ENCODE measurements around the gene BOK.

BOK gene

DNA sequence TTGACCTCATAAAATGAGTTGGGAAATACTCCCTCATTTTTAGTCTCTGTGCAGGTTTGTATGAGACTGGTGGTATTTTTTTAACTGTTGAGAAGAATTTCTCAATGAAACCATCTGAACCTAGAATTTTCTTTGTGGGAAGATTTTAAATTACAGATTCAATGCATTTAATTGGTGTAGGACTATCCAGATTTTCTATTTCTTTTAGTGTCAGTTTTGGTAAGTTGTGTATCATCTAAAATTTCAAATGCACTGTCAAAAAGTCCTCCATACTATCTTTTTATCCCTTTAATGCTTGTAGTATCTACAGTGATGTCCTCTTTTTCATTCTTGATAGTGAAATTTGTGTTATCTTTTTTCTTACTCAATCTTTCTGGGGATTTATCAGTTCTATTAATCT lies 1.8 kb upstream of the BOK start:
- in situ Hi-C loops (cut with MboI; ENCODE audit: low pct_unique_long_range_greater_than_20kb, low sequenced_read_pairs, unreplicated experiment) = no loop called here
- TF ChIP-seq, protein P1, sequence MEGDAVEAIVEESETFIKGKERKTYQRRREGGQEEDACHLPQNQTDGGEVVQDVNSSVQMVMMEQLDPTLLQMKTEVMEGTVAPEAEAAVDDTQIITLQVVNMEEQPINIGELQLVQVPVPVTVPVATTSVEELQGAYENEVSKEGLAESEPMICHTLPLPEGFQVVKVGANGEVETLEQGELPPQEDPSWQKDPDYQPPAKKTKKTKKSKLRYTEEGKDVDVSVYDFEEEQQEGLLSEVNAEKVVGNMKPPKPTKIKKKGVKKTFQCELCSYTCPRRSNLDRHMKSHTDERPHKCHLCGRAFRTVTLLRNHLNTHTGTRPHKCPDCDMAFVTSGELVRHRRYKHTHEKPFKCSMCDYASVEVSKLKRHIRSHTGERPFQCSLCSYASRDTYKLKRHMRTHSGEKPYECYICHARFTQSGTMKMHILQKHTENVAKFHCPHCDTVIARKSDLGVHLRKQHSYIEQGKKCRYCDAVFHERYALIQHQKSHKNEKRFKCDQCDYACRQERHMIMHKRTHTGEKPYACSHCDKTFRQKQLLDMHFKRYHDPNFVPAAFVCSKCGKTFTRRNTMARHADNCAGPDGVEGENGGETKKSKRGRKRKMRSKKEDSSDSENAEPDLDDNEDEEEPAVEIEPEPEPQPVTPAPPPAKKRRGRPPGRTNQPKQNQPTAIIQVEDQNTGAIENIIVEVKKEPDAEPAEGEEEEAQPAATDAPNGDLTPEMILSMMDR (IDR thresholded peaks at IDR 0.05; ENCODE audit: extremely low read depth, insufficient read depth, missing control alignments) = no peak
- DNase-seq (ENCODE audit: low spot score) = no peak

DNA sequence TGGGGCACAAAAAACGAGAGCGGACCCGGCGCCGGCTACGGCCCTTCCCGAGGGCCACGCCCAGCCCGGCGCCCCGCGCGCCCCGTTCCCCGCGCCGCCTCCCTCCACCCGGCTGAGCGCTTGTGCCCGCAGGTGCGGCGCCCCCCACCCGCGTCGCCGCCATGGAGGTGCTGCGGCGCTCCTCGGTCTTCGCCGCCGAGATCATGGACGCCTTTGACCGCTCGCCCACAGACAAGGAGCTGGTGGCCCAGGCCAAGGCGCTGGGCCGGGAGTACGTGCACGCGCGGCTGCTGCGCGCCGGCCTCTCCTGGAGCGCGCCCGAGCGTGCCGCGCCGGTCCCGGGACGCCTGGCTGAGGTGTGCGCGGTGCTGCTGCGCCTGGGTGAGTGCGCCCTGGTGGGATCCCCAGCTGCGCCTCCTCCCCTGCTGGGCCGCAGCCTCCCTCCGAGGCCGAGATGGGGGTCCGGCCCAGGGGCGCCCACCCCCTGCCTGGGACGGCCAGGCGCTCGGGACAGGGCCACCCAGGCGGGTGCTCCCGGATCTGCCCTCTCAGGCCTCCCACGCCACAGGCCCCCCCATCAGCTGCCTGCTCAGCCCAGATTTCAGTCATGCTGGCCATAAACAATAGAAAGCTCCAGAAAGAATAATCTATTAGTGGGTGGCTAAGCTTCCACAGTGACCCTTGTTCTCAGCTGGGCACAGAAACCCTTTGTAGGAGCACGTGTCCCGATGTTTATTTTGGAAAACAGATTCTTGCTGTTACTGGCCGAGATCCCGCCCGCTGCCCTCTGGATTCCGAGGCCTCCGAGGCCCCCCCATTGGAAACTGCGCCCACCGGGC lies 997 bp downstream of the BOK start:
- TF ChIP-seq, protein P1 (IDR thresholded peaks at IDR 0.05; ENCODE audit: extremely low read depth, insufficient read depth, missing control alignments) = no peak
- in situ Hi-C loops (cut with MboI; ENCODE audit: low pct_unique_long_range_greater_than_20kb, low sequenced_read_pairs, unreplicated experiment) = no loop called here
- DNase-seq (ENCODE audit: low spot score) = peak; percentile 59

DNA sequence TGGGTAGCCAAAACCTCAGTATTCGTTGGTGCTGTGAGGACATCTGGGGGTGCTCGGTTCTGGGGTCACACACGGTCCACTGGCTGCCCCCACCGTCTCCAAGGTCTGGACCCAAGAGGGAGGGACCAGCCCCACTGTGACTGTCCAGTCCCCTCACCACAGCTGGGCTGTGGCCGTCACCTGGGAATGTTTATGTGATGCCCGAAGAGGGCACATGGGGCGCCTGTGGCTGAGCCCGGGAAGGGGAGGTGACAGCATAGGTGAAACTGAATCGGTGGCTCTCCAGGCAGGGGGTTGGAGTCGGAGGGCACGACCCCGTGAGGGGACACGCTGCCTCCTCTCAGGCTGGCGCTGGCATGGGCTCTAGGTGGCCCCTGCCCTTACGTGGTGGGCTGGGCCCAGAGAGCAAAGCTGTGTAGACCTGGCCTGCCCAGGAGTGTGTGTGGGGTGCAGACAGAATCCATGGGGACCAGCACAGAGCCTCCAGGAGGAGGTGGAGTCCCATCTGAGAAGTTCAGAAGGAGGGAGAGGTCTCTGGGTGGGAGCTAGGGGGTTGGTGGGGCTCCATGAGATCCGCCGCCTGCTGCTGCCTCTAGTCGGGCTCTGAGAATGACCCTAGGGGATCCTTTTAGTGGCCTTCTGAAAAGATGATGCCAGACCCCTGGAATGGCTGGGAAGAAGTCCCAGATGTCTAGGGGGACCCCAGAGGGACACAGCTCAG lies 1.8 kb downstream of the BOK start:
- in situ Hi-C loops (cut with MboI; ENCODE audit: low pct_unique_long_range_greater_than_20kb, low sequenced_read_pairs, unreplicated experiment) = no loop called here
- TF ChIP-seq, protein P1 (IDR thresholded peaks at IDR 0.05; ENCODE audit: extremely low read depth, insufficient read depth, missing control alignments) = no peak
- DNase-seq (ENCODE audit: low spot score) = no peak

DNA sequence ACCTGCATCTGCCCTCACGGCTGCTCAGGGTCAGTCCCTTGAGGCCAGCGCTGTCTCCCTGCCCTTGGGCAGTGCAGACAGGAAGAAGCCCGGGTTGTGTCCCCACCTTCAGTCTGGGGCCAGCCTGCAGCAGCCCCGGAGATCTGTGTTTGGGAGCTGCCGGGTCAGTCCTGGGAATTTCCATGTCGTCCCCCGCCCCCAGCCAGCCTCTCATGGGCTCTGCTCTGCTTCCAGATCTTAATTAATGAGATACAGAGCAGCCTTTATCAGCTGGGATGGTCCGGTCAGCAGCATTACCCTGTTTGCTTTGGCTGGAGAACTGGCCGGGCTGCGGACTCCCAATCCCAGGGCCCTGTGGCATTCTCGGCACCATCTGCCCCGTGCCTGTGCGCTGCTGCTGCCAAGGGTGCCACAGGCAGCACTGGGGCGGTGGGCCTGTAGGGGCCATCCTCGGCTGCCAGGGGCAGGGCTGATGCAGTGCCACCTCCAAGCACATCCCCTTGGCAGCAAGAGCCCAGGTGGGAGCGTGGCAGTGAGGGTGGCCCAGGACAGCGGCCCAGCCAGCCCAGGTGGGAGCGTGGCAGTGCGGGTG lies 2.4 kb downstream of the BOK start:
- DNase-seq (ENCODE audit: low spot score) = no peak
- TF ChIP-seq, protein P1 (IDR thresholded peaks at IDR 0.05; ENCODE audit: extremely low read depth, insufficient read depth, missing control alignments) = no peak
- in situ Hi-C loops (cut with MboI; ENCODE audit: low pct_unique_long_range_greater_than_20kb, low sequenced_read_pairs, unreplicated experiment) = no loop called here

DNA sequence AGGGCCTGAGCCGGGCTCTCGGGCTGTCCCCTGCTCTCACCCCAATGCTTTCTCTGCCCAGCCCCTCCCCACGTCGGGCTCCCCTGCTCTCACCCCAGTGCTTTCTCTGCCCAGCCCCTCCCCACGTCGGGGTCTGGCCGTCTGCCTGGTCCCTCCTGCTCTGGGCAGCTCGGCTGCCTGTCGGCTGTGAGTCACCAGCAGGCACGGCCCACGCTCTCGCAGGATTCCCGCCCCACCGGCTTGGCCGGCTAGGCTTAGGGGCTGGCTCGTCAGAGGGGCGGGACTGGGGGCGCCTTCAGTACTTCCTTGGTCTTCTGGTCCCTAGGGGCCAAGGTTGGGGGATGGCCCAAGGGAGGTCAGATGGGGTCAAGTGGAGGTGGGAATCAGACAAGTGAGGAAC lies 3.3 kb downstream of the BOK start:
- no peak for DNase-seq (ENCODE audit: low spot score)
- in situ Hi-C loops (cut with MboI; ENCODE audit: low pct_unique_long_range_greater_than_20kb, low sequenced_read_pairs, unreplicated experiment) = no loop called here
- TF ChIP-seq, protein P1 (IDR thresholded peaks at IDR 0.05; ENCODE audit: extremely low read depth, insufficient read depth, missing control alignments) = no peak

DNA sequence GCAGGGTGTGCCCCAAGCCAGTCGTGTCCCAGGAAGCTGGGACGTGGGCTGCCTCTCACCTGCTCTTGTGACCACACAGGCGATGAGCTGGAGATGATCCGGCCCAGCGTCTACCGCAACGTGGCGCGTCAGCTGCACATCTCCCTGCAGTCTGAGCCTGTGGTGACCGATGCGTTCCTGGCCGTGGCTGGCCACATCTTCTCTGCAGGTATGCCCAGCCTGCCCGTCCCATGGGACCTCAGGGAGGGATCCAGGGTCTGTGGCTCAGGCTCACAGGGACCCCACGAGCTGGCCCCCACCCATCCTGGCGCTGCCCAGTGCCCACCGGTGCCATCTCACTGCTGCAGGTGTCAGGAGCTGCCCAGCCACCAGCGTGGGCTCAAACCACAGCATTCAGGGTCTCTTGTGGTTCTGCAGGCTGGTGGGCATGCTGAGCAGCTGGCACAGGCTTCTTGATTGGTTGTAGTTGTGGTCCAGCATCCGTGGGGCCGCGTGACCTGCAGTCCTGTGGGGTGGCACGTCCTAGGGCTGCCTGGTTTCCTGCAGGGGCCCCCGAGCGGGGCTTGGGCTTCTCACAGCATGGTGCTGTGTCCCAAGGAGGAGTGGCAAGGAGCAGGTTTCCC lies 3.8 kb downstream of the BOK start:
- in situ Hi-C loops (cut with MboI; ENCODE audit: low pct_unique_long_range_greater_than_20kb, low sequenced_read_pairs, unreplicated experiment) = no loop called here
- TF ChIP-seq, protein P1 (IDR thresholded peaks at IDR 0.05; ENCODE audit: extremely low read depth, insufficient read depth, missing control alignments) = no peak
- DNase-seq (ENCODE audit: low spot score) = no peak

Measured in GM13977 (cell line).